HFF-Myc (cell line): ENCODE data around the gene PPEF2.

Experiments used
- DNase-seq: peaks from one replicate; pipeline ENCODE4 v3.0.0-alpha.2; 2011; ENCODE audit warnings: low read depth; ENCODE audit errors: extremely low read depth
- H3K4me3 ChIP-seq: replicated peaks from 2 replicates; pipeline ENCODE4 v1.5.1; 2011; ENCODE audit warnings: low read depth, mild to moderate bottlenecking, control low read depth, low read length
- CTCF ChIP-seq: IDR thresholded peaks from 2 replicates; pipeline ENCODE4 v1.5.1; 2012; ENCODE audit warnings: mild to moderate bottlenecking, low read depth, low read length, control low read depth; ENCODE audit errors: missing control alignments

PPEF2 gene

GRCh38 chr4:75841641-75842520, 60.4 kb downstream of the PPEF2 start:
- no peak for TF ChIP-seq CTCF
- no peak for DNase-seq
- no peak overlapping the region for H3K4me3 ChIP-seq

GRCh38 chr4:75834772-75835154, 67.5 kb downstream of the PPEF2 start:
- DNase-seq, result no peak
- no peak for TF ChIP-seq CTCF
- H3K4me3 ChIP-seq, result no peak overlapping the region

GRCh38 chr4:75834095-75834771, 68.0 kb downstream of the PPEF2 start:
- TF ChIP-seq CTCF, result no peak

GRCh38 chr4:75831856-75832405, 70.3 kb downstream of the PPEF2 start:
- DNase-seq, result no peak
- no peak for TF ChIP-seq CTCF
- H3K4me3 ChIP-seq, result no peak overlapping the region

More at GRCh38 chr4:75834095-75834771, 68.0 kb downstream of the PPEF2 start:
- H3K4me3 ChIP-seq, result no peak overlapping the region
- DNase-seq, result no peak

- H3K4me3 ChIP-seq, result no peak overlapping the region
- TF ChIP-seq CTCF, result no peak
- DNase-seq, result no peak
These were observed 71.3 kb downstream of the PPEF2 start for GRCh38 chr4:75830906-75831305.

GRCh38 chr4:75823812-75824211, 78.4 kb downstream of the PPEF2 start:
- TF ChIP-seq CTCF, result no peak
- no peak overlapping the region for H3K4me3 ChIP-seq
- DNase-seq, result no peak
